Suppressor macrophage treated with lipopolysaccharide for 4 hours (primary cell): Measurements from ENCODE around the gene SIRT2.

ENCODE experiments used
- DNase-seq: peaks from one replicate; pipeline ENCODE4 v3.0.0-alpha.2; 2020

The SIRT2 gene

GRCh38 chr19:38842439-38843174, 56.8 kb downstream of the SIRT2 start:
- no peak for DNase-seq

GRCh38 chr19:38841787-38842438, 57.5 kb downstream of the SIRT2 start:
- DNase-seq: no peak

- no peak for DNase-seq
Measured at GRCh38 chr19:38841180-38841766, 58.1 kb downstream of the SIRT2 start.

GRCh38 chr19:38840583-38840968, 58.8 kb downstream of the SIRT2 start:
- DNase-seq: no peak

GRCh38 chr19:38839816-38840582, 59.4 kb downstream of the SIRT2 start:
- no peak for DNase-seq

- no peak for DNase-seq
Measured at GRCh38 chr19:38838986-38839761, 60.2 kb downstream of the SIRT2 start.

GRCh38 chr19:38838208-38838985, 61.0 kb downstream of the SIRT2 start:
- no peak for DNase-seq

- no peak for DNase-seq
Measured at GRCh38 chr19:38837656-38838121, 61.7 kb downstream of the SIRT2 start.

- no peak for DNase-seq
Measured at GRCh38 chr19:38836983-38837626, 62.3 kb downstream of the SIRT2 start.

- DNase-seq: no peak
Measured at GRCh38 chr19:38836159-38836982, 63.0 kb downstream of the SIRT2 start.

- no peak for DNase-seq
Measured at GRCh38 chr19:38834590-38834989, 64.8 kb downstream of the SIRT2 start.

- no peak for DNase-seq
Measured at GRCh38 chr19:38834104-38834490, 65.3 kb downstream of the SIRT2 start.

- no peak for DNase-seq
Measured at GRCh38 chr19:38833092-38833425, 66.4 kb downstream of the SIRT2 start.

- DNase-seq: peak; percentile 62
Measured at GRCh38 chr19:38831142-38831605, 68.2 kb downstream of the SIRT2 start.

- peak; percentile 6 for DNase-seq
Measured at GRCh38 chr19:38830039-38830733, 69.2 kb downstream of the SIRT2 start.

GRCh38 chr19:38829203-38829602, 70.2 kb downstream of the SIRT2 start:
- DNase-seq: peak; percentile 55
